ENCODE data around the gene TMEM106B. TPM values are rescaled to one million over a fixed set of nuclear protein-coding genes. Genes with fewer than 3 reads are reported as not detected.

Gene TMEM106B
- total and polyA plus RNA-seq, 2 donors (not counting 1 experiment from before 2014, with no cell fraction given), result 51.9 to 60.2 TPM

- Histone ChIP-seq H3K79me2 (ENCODE audit: control insufficient read depth, insufficient read depth, low read length) (no peaks in the 10 kb centered on the region), H3K4me2 (ENCODE audit: extremely low read depth, insufficient read depth, low read length) (no peak overlapping the region), H2AFZ (ENCODE audit: low read length) (no peak overlapping the region), H3K27ac (ENCODE audit: insufficient read depth, low read length) (no peak overlapping the region), H3K9ac (ENCODE audit: insufficient read depth, low read length) (no peak overlapping the region), H3K4me1 (ENCODE audit: control insufficient read depth, extremely low read depth, insufficient read depth, low read length) (no peaks in the 10 kb centered on the region), H3K9me3 (ENCODE audit: control insufficient read depth, insufficient read depth, low read depth, low read length) (no peaks in the 10 kb centered on the region), H3K4me3 (replicated peaks in 1 of 4; ENCODE audit: control extremely low read depth in 1 of 4, insufficient read depth in 1 of 4, low read depth in 3 of 4, low read length in 4 of 4) (no peak overlapping the region), H3K36me3 (ENCODE audit: control insufficient read depth, insufficient read depth, low read length) (no peaks in the 10 kb centered on the region), H4K20me1 (ENCODE audit: control insufficient read depth, extremely low read depth, insufficient read depth, low read length) (no peaks in the 10 kb centered on the region), H3K27me3 (ENCODE audit: control insufficient read depth, insufficient read depth, low read length) (no peaks in the 10 kb centered on the region)
- no peak for TF ChIP-seq CTCF (conservative IDR thresholded peaks at IDR 0.05 in 1 of 2, IDR thresholded peaks at IDR 0.05 in 1 of 2; ENCODE audit: low read depth in 1 of 2, low read length in 2 of 2)
- TF ChIP-seq EZH2 (IDR thresholded peaks at IDR 0.05; ENCODE audit: low read length, missing control alignments), result no peak
- peak in 1 of 2 donors; percentile 11 for DNase-seq (ENCODE audit: low read depth in 2 of 2)
Measured at GRCh38 chr7:12173671-12174070, 37.4 kb upstream of the TMEM106B start.

GRCh38 chr7:12174931-12175330 lies 36.2 kb upstream of the TMEM106B start:
- TF ChIP-seq EZH2 (IDR thresholded peaks at IDR 0.05; ENCODE audit: low read length, missing control alignments), result no peak
- no peak for TF ChIP-seq CTCF (conservative IDR thresholded peaks at IDR 0.05 in 1 of 2, IDR thresholded peaks at IDR 0.05 in 1 of 2; ENCODE audit: low read depth in 1 of 2, low read length in 2 of 2)
- no peaks in the 10 kb centered on the region for H3K27me3 ChIP-seq (ENCODE audit: control insufficient read depth, insufficient read depth, low read length)
- H3K4me2 ChIP-seq (ENCODE audit: extremely low read depth, insufficient read depth, low read length), result no peak overlapping the region

GRCh38 chr7:12178317-12178716 lies 32.8 kb upstream of the TMEM106B start:
- Histone ChIP-seq H3K27ac (ENCODE audit: insufficient read depth, low read length) (no peak overlapping the region), H2AFZ (ENCODE audit: low read length) (no peak overlapping the region), H3K4me2 (ENCODE audit: extremely low read depth, insufficient read depth, low read length) (no peak overlapping the region), H3K9ac (ENCODE audit: insufficient read depth, low read length) (no peak overlapping the region), H3K36me3 (ENCODE audit: control insufficient read depth, insufficient read depth, low read length) (no peaks in the 10 kb centered on the region), H3K9me3 (ENCODE audit: control insufficient read depth, insufficient read depth, low read depth, low read length) (no peaks in the 10 kb centered on the region), H3K4me1 (ENCODE audit: control insufficient read depth, extremely low read depth, insufficient read depth, low read length) (no peaks in the 10 kb centered on the region), H3K27me3 (ENCODE audit: control insufficient read depth, insufficient read depth, low read length) (no peaks in the 10 kb centered on the region), H3K4me3 (replicated peaks in 1 of 4; ENCODE audit: control extremely low read depth in 1 of 4, insufficient read depth in 1 of 4, low read depth in 3 of 4, low read length in 4 of 4) (no peak overlapping the region), H3K79me2 (ENCODE audit: control insufficient read depth, insufficient read depth, low read length) (no peaks in the 10 kb centered on the region), H4K20me1 (ENCODE audit: control insufficient read depth, extremely low read depth, insufficient read depth, low read length) (no peaks in the 10 kb centered on the region)
- no peak for DNase-seq (ENCODE audit: low read depth in 2 of 2)
- TF ChIP-seq EZH2 (IDR thresholded peaks at IDR 0.05; ENCODE audit: low read length, missing control alignments) (no peak), CTCF (conservative IDR thresholded peaks at IDR 0.05 in 1 of 2, IDR thresholded peaks at IDR 0.05 in 1 of 2; ENCODE audit: low read depth in 1 of 2, low read length in 2 of 2) (no peak)

More at GRCh38 chr7:12174931-12175330, 36.2 kb upstream of the TMEM106B start:
- no peak overlapping the region for H2AFZ ChIP-seq (ENCODE audit: low read length)
- no peaks in the 10 kb centered on the region for H4K20me1 ChIP-seq (ENCODE audit: control insufficient read depth, extremely low read depth, insufficient read depth, low read length)
- H3K9ac ChIP-seq (ENCODE audit: insufficient read depth, low read length), result no peak overlapping the region
- H3K36me3 ChIP-seq (ENCODE audit: control insufficient read depth, insufficient read depth, low read length), result no peaks in the 10 kb centered on the region
- H3K79me2 ChIP-seq (ENCODE audit: control insufficient read depth, insufficient read depth, low read length), result no peaks in the 10 kb centered on the region
- H3K4me3 ChIP-seq (replicated peaks in 1 of 4; ENCODE audit: control extremely low read depth in 1 of 4, insufficient read depth in 1 of 4, low read depth in 3 of 4, low read length in 4 of 4), result no peak overlapping the region
- H3K9me3 ChIP-seq (ENCODE audit: control insufficient read depth, insufficient read depth, low read depth, low read length), result no peaks in the 10 kb centered on the region
- no peak overlapping the region for H3K27ac ChIP-seq (ENCODE audit: insufficient read depth, low read length)
- no peaks in the 10 kb centered on the region for H3K4me1 ChIP-seq (ENCODE audit: control insufficient read depth, extremely low read depth, insufficient read depth, low read length)
- DNase-seq (ENCODE audit: low read depth in 2 of 2), result peak in 1 of 2 donors; percentile 86
